RKO (cell line): Measurements from ENCODE around the gene ASB12.

Source experiments
- DNase-seq: peaks from one replicate; pipeline ENCODE4 v3.0.0-alpha.2; 2016; ENCODE audit warnings: low spot score

Gene ASB12

DNA sequence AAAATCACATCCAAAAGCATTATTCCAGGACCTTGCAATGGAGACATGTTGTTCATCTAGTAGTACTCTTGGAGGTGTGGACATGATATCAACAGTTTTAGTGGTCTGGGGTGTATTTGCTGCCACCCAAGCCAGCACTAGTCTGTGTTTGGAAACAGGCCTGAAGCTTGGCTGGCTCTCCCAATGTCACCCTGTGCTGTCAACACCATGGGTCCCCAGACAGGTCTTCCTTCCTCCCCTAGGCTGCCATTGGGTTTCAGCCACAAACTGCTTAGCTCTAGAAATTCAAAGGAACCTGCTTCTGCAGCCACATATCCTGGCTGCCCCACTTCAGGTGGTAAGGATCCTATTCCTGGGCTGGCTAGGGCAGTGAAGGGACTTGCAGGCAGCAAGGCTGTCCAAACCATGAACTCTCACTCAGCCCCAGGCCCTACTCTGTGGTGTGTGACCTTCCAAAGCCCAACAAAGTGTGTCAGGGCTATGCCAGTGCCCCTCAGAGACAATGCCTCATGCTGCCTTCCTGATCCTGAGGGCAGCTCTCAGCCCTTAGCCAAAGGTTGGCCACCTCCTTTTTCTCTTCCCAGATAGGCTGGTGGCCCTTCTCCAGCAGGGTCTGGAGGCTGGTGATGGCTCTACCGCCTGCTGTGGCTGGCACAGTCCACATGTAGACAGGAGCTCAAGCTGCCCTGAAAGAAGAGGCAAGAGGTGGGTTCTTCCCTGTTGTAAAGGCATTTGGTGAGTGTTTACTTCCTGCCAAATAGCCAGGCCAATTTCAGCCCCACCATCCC is 43.2 kb downstream of the ASB12 start:
- no peak for DNase-seq

DNA sequence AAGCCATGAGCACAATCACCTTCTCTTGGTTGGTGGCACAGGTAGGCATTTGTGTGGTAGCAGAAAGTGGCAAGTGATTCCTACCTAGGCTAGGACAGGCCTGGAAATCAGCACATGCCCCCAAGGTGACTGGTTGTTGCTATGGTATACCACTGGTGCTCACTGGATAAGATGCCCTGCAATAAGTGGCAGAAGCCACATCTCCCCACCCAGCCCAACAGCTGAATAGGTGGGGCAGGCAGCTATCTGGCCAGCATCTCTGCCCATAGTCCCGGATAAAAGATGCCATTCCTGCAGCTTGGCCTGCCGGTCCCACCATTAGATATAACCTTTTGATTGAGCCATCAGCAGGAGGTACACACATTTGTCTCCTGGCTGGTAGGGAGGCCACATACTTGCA is 46.0 kb downstream of the ASB12 start:
- DNase-seq: no peak

DNA sequence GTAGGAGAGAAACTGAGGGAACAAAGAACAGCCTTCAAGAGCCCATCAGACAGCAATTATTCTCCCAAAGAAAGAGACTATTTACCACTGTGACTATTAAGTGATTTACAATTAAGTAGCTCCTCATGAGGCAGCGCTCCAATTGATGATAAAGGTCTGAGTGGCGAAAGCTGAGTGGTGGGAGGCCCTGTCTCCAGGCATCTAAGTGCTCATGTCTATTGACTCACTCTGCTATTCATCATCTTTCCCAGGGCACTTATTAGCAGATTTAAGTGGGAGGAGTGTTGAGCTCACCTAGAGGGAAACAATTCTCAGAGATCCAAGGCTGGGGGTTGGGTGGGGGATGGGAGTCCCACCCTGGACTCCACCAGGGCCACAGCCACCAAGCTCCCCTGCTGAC is 48.2 kb downstream of the ASB12 start:
- no peak for DNase-seq

DNA sequence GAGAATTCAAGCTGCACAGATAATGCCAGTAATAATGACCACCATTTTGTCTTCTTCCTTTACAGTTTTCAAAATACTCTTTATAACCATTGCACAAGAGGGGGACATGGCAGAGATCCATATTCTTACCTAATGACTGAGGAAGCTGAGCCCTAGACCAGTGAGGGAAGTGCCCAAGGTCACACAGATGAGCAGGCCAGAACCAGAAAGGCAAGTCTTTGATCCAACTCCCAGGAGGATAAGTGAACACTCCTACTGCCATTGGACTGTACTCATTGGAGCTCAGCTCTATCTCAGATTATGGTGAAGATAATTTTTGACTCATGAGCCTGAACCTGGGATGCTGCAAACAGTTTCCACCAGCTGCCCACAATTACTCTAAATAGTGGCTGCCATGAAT is 53.5 kb downstream of the ASB12 start:
- DNase-seq: no peak
